CD14-positive monocyte (primary cell): ENCODE results near the gene ARHGAP18. TPM values are rescaled to one million over a fixed set of nuclear protein-coding genes. Genes with fewer than 3 reads are reported as not detected.

ENCODE experiments used
- DNase-seq, 3 donors: peaks; one replicate each; pipeline ENCODE4 v3.0.0-alpha.2; 2011 to 2022
- H2AFZ ChIP-seq: 2 replicates; pipeline ENCODE4 v1.6.0; 2012; ENCODE audit warnings: mild to moderate bottlenecking, low read depth, low read length, inconsistent platforms; ENCODE audit not compliant: insufficient read depth, poor library complexity, severe bottlenecking
- H3K27ac ChIP-seq, 2 donors: 1 replicate in 1 of 2; 2 replicates in 1 of 2; pipeline ENCODE4 v1.5.1; 2012 to 2013; ENCODE audit warnings: low read length in 2 of 2, control low read depth in 1 of 2, inconsistent platforms in 1 of 2, low read depth in 1 of 2, mild to moderate bottlenecking in 1 of 2
- H3K27me3 ChIP-seq, 2 donors: one replicate each; pipeline versions ENCODE4 v1.6.0 to v1.6.1; 2011 to 2013; ENCODE audit warnings: low read length in 2 of 2; ENCODE audit not compliant: control insufficient read depth in 2 of 2, insufficient read depth in 2 of 2
- H3K36me3 ChIP-seq, 2 donors: replicated peaks in 1 of 2; 1 replicate in 1 of 2; 2 replicates in 1 of 2; pipeline versions ENCODE4 v1.5.1 to v1.6.1; 2012 to 2013; ENCODE audit warnings: low read length in 2 of 2, control low read depth in 1 of 2, inconsistent platforms in 1 of 2, mild to moderate bottlenecking in 1 of 2; ENCODE audit not compliant: insufficient read depth in 2 of 2, control insufficient read depth in 1 of 2
- H3K4me1 ChIP-seq, 2 donors: 1 replicate in 1 of 2; 2 replicates in 1 of 2; pipeline versions ENCODE4 v1.5.1 to v1.6.1; 2012 to 2013; ENCODE audit warnings: low read length in 2 of 2, control low read depth in 1 of 2, inconsistent platforms in 1 of 2, mild to moderate bottlenecking in 1 of 2, moderate library complexity in 1 of 2; ENCODE audit not compliant: insufficient read depth in 2 of 2, control insufficient read depth in 1 of 2
- H3K4me2 ChIP-seq: replicated peaks from 2 replicates; pipeline ENCODE3; 2012; ENCODE audit warnings: low read length, moderate library complexity, mild to moderate bottlenecking; ENCODE audit not compliant: poor library complexity, severe bottlenecking; ENCODE audit errors: extremely low read depth
- H3K4me3 ChIP-seq, 3 experiments: fragments of 200-600 bp in 1 of 3; sonication (generic) in 1 of 3; replicated peaks in 1 of 3; 1 replicate in 2 of 3; 2 replicates in 1 of 3; pipeline ENCODE4 v1.5.1; 2011 to 2013; ENCODE audit warnings: low read length in 3 of 3, mild to moderate bottlenecking in 3 of 3, control low read depth in 2 of 3, low read depth in 2 of 3, inconsistent platforms in 1 of 3, moderate library complexity in 1 of 3
- H3K79me2 ChIP-seq: 2 replicates; pipeline ENCODE4 v1.6.0; 2012; ENCODE audit warnings: mild to moderate bottlenecking, control low read depth, inconsistent platforms, low read length, moderate library complexity; ENCODE audit not compliant: insufficient read depth
- H3K9ac ChIP-seq: 2 replicates; pipeline ENCODE4 v1.6.0; 2017; ENCODE audit warnings: low read length, mild to moderate bottlenecking; ENCODE audit not compliant: insufficient read depth, poor library complexity, severe bottlenecking
- H3K9me3 ChIP-seq, 2 donors: replicated peaks in 1 of 2; 1 replicate in 1 of 2; 2 replicates in 1 of 2; pipeline versions ENCODE4 v1.5.1 to v1.6.1; 2012 to 2013; ENCODE audit warnings: low read length in 2 of 2, control low read depth in 1 of 2; ENCODE audit not compliant: control insufficient read depth in 1 of 2, insufficient read depth in 1 of 2
- H4K20me1 ChIP-seq: 2 replicates; pipeline ENCODE4 v1.6.0; 2012; ENCODE audit warnings: mild to moderate bottlenecking, low read length, control low read depth, moderate library complexity; ENCODE audit not compliant: insufficient read depth
- H3K27ac Mint-ChIP-seq, 7 donors: one replicate each; pipeline ENCODE4 v1.8.0; 2020; ENCODE audit warnings: mild to moderate bottlenecking in 7 of 7, mixed read lengths in 7 of 7, moderate library complexity in 6 of 7, inconsistent platforms in 2 of 7
- H3K27me3 Mint-ChIP-seq, 3 donors: one replicate each; pipeline ENCODE4 v1.8.0; 2021 to 2022; ENCODE audit warnings: low read depth in 3 of 3, mild to moderate bottlenecking in 3 of 3, mixed read lengths in 3 of 3, moderate library complexity in 3 of 3, inconsistent platforms in 1 of 3
- H3K36me3 Mint-ChIP-seq, 2 donors: one replicate each; pipeline ENCODE4 v1.8.0; 2020; ENCODE audit warnings: mixed read lengths in 2 of 2, inconsistent platforms in 1 of 2, mild to moderate bottlenecking in 1 of 2
- H3K4me1 Mint-ChIP-seq: one replicate; pipeline ENCODE4 v1.8.0; 2020; ENCODE audit warnings: mild to moderate bottlenecking, mixed read lengths
- H3K4me3 Mint-ChIP-seq, 2 donors: one replicate each; pipeline ENCODE4 v1.8.0; 2020; ENCODE audit warnings: mild to moderate bottlenecking in 2 of 2, mixed read lengths in 2 of 2, moderate library complexity in 1 of 2
- H3K9me3 Mint-ChIP-seq, 7 donors: one replicate each; pipeline ENCODE4 v1.8.0; 2020 to 2022; ENCODE audit warnings: mixed read lengths in 7 of 7, mild to moderate bottlenecking in 6 of 7, moderate library complexity in 6 of 7, inconsistent platforms in 2 of 7
- WGBS: methylation state at CpG from one replicate; pipeline ENCODE4 v1.1.5; 2013; ENCODE audit warnings: missing lambda C conversion rate; ENCODE audit not compliant: insufficient coverage; 5-methylcytosine and 5-hydroxymethylcytosine counted together
- intact Hi-C, 2 donors: fragments of 100-400 bp; cut with micrococcal nuclease; formaldehyde crosslinking; loops; one replicate each; pipeline versions ENCODE4 v1.15.0 to v1.15.1; 2023
- polyA plus RNA-seq, 3 donors: library from polyadenylated mRNA; depleted of rRNA in 1 of 3; unstranded in 2 of 3; stranded (reverse) in 1 of 3; fragments of 300-500 nt in 2 of 3; fragments of >200 nt in 1 of 3; fragmentation: Illumina TruSeq in 2 of 3; gene quantifications; 1 replicate in 2 of 3; 2 replicates in 1 of 3; pipeline ENCODE4 v1.2.3, GENCODE V29; 2012 to 2021
- TF ChIP-seq, protein P1 (sequence below): fragments of 200-600 bp; IDR thresholded peaks from one replicate; pipeline ENCODE4 v1.8.0; 2022; ENCODE audit warnings: antibody characterized with exemption, mild to moderate bottlenecking

ARHGAP18 gene
- polyA plus RNA-seq, 3 donors: 3.7 to 5.6 (median 3.8) TPM

DNA sequence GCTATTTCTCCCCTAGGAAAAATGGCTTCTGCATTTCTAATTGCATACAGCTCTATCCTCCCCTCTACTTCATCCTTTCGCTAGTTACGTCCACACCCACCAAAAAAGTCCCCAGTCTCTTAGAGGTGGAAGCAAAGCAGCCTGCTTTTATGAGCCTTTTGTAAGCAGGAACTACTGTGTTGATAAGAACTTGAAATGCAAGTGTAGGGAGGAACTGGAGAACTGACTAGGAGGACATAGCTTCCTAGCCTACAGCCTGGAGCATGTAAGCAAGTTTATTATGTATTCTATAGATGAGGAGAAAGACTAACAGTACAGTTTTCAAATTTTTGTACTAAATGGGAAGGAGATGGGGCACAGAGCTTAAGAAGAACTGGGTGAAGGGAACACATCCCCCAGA, 10.3 kb downstream of the ARHGAP18 start:
- WGBS: no CpG with 5 or more reads among the region's 2 CpGs

DNA sequence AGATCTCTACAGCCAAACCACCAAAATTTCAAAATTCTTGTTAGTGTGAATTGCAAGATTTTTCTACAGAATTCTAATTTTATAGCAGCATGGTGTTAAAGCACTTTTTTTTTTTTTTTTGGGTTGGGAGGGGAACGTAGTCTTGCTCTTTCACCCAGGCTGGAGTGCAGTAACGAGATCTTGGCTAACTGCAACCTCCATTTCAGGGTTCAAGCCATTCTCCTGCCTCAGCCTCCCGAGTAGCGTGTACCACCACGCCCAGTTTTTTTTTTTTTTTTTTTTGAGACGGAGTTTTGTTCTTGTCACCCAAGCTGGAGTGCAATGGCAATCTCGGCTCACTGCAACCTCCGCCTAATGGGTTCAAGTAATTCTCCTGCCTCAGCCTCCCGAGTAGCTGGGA, 11.5 kb downstream of the ARHGAP18 start:
- Histone ChIP-seq H3K9me3 (peaks cover 0 to 6% of the 10 kb centered on the region in 2 donors), H4K20me1 (no peaks in the 10 kb centered on the region), H3K27me3 (no peaks in the 10 kb centered on the region), H3K4me1 (peaks cover 20 to 48% of the 10 kb centered on the region in 2 donors), H3K36me3 (no peaks in the 10 kb centered on the region), H3K9ac (no peak overlapping the region), H3K4me2 (no peak overlapping the region), H3K79me2 (peaks cover 53% of the 10 kb centered on the region), H3K4me3 (no peak overlapping the region), H3K27ac (no peak overlapping the region), H2AFZ (no peak overlapping the region)
- H3K4me1 Mint-ChIP-seq: peaks cover 51% of the 10 kb centered on the region
- 98% methylated on average over 6 of the region's 9 CpGs for WGBS
- no peak overlapping the region for H3K4me3 Mint-ChIP-seq
- TF ChIP-seq, protein P1, sequence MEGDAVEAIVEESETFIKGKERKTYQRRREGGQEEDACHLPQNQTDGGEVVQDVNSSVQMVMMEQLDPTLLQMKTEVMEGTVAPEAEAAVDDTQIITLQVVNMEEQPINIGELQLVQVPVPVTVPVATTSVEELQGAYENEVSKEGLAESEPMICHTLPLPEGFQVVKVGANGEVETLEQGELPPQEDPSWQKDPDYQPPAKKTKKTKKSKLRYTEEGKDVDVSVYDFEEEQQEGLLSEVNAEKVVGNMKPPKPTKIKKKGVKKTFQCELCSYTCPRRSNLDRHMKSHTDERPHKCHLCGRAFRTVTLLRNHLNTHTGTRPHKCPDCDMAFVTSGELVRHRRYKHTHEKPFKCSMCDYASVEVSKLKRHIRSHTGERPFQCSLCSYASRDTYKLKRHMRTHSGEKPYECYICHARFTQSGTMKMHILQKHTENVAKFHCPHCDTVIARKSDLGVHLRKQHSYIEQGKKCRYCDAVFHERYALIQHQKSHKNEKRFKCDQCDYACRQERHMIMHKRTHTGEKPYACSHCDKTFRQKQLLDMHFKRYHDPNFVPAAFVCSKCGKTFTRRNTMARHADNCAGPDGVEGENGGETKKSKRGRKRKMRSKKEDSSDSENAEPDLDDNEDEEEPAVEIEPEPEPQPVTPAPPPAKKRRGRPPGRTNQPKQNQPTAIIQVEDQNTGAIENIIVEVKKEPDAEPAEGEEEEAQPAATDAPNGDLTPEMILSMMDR: no peak
- H3K27me3 Mint-ChIP-seq: no peaks in the 10 kb centered on the region
- peaks cover 7 to 9% of the 10 kb centered on the region in 2 donors for H3K36me3 Mint-ChIP-seq
- peaks cover 0 to 10% (median 4%) of the 10 kb centered on the region in 7 donors for H3K9me3 Mint-ChIP-seq
- intact Hi-C loops: no loop called here
- H3K27ac Mint-ChIP-seq: no peak overlapping the region
- DNase-seq: no peak

More for the DNA sequence above, 10.3 kb downstream of the ARHGAP18 start:
- Mint-ChIP-seq H3K27me3 (no peaks in the 10 kb centered on the region), H3K4me3 (no peak overlapping the region), H3K36me3 (peaks cover 7 to 9% of the 10 kb centered on the region in 2 donors), H3K9me3 (peaks cover 0 to 10% (median 4%) of the 10 kb centered on the region in 7 donors), H3K27ac (peak overlapping the region in 4 of 7 donors; percentile 6 to 83 (median 43)), H3K4me1 (peaks cover 62% of the 10 kb centered on the region)
- Histone ChIP-seq H3K27ac (peak overlapping the region in 1 of 2 donors; percentile 30), H4K20me1 (no peaks in the 10 kb centered on the region), H3K4me2 (no peak overlapping the region), H2AFZ (no peak overlapping the region), H3K9me3 (peaks cover 0 to 6% of the 10 kb centered on the region in 2 donors), H3K27me3 (no peaks in the 10 kb centered on the region), H3K4me3 (no peak overlapping the region), H3K36me3 (no peaks in the 10 kb centered on the region), H3K79me2 (peaks cover 47% of the 10 kb centered on the region), H3K4me1 (peaks cover 25 to 60% of the 10 kb centered on the region in 2 donors), H3K9ac (no peak overlapping the region)
- TF ChIP-seq, protein P1: no peak
- intact Hi-C loops: no loop called here
- DNase-seq: no peak
